Left colon (tissue), 2 donors: Measurements from ENCODE around the gene FAM227B. TPM values are rescaled to one million over a fixed set of nuclear protein-coding genes. Genes with fewer than 3 reads are reported as not detected.

ENCODE experiments used
- ATAC-seq: fragments of 200-7000 bp; cut with Tn5 transposase; one replicate; pipeline ENCODE4 v1.9.1; 2020; ENCODE audit warnings: mild to moderate bottlenecking, moderate library complexity
- DNase-seq, 2 donors: peaks; one replicate each; pipeline ENCODE4 v3.0.0-alpha.2; 2020
- intact Hi-C, 2 donors: fragments of 100-400 bp; cut with DNase I in 1 of 2; cut with micrococcal nuclease in 1 of 2; formaldehyde crosslinking; loops; one replicate each; pipeline versions ENCODE4 v1.11.2 to v1.14.0; 2022; cut with DNase I, micrococcal nuclease
- total RNA-seq, 2 donors: library from RNA; stranded (reverse); fragmentation: NEBNext Ultra II Directional; extraction: Animal tissue kit (Norgen Biotek cat#: 25700); gene quantifications; one replicate each; pipeline ENCODE4 v1.2.1, GENCODE V29; 2021
- donor health status: DM: no; HTN: no; CAD: no.
- donor health status: DM: yes; HTN: yes; CAD: no.

The FAM227B gene
- total RNA-seq, 2 donors from 2014 or later = 1.2 to 3.3 TPM

- intact Hi-C loops = no loop called here
- ATAC-seq = no peak
- no peak for DNase-seq
These were observed 281.0 kb downstream of the FAM227B start for GRCh38 chr15:49339656-49340055.

- DNase-seq (no peak), ATAC-seq (no peak)
- intact Hi-C loops = no loop called here
These were observed 288.7 kb downstream of the FAM227B start for GRCh38 chr15:49331951-49332350.

GRCh38 chr15:49331442-49331841, 289.2 kb downstream of the FAM227B start:
- ATAC-seq (no peak), DNase-seq (no peak)
- intact Hi-C loops = no loop called here

- no peak for DNase-seq
- ATAC-seq = no peak
- intact Hi-C loops = no loop called here
These were observed 290.5 kb downstream of the FAM227B start for GRCh38 chr15:49330166-49330565.

GRCh38 chr15:49328941-49329340, 291.7 kb downstream of the FAM227B start:
- ATAC-seq = no peak
- intact Hi-C loops = no loop called here

GRCh38 chr15:49327927-49328326, 292.7 kb downstream of the FAM227B start:
- DNase-seq (no peak), ATAC-seq (no peak)
- intact Hi-C loops = no loop called here

More at GRCh38 chr15:49328941-49329340, 291.7 kb downstream of the FAM227B start:
- DNase-seq = no peak

GRCh38 chr15:49323207-49323606, 297.4 kb downstream of the FAM227B start:
- intact Hi-C loops = no loop called here
- no peak for DNase-seq
- no peak for ATAC-seq

GRCh38 chr15:49320351-49320750, 300.3 kb downstream of the FAM227B start:
- intact Hi-C loops = no loop called here
- ATAC-seq (no peak), DNase-seq (no peak)

- intact Hi-C loops = no loop called here
- ATAC-seq = no peak
- no peak for DNase-seq
These were observed 305.2 kb downstream of the FAM227B start for GRCh38 chr15:49315391-49315823.

GRCh38 chr15:49314716-49315115, 305.9 kb downstream of the FAM227B start:
- ATAC-seq (no peak), DNase-seq (no peak)
- intact Hi-C loops = no loop called here

GRCh38 chr15:49313650-49314049, 307.0 kb downstream of the FAM227B start:
- ATAC-seq (no peak), DNase-seq (no peak)
- intact Hi-C loops = no loop called here

- DNase-seq (no peak), ATAC-seq (no peak)
- intact Hi-C loops = no loop called here
These were observed 310.7 kb downstream of the FAM227B start for GRCh38 chr15:49309889-49310288.

GRCh38 chr15:49308686-49309085, 311.9 kb downstream of the FAM227B start:
- intact Hi-C loops = no loop called here
- ATAC-seq = no peak
- DNase-seq = no peak

GRCh38 chr15:49306551-49306950, 314.1 kb downstream of the FAM227B start:
- intact Hi-C loops = no loop called here

GRCh38 chr15:49303003-49303402, 317.6 kb downstream of the FAM227B start:
- DNase-seq = no peak
- intact Hi-C loops = no loop called here
- no peak for ATAC-seq

More at GRCh38 chr15:49306551-49306950, 314.1 kb downstream of the FAM227B start:
- no peak for DNase-seq
- no peak for ATAC-seq

GRCh38 chr15:49301562-49301961, 319.1 kb downstream of the FAM227B start:
- intact Hi-C loops = no loop called here
- DNase-seq (no peak), ATAC-seq (no peak)

GRCh38 chr15:49300856-49301255, 319.8 kb downstream of the FAM227B start:
- intact Hi-C loops = no loop called here
- no peak for DNase-seq
- no peak for ATAC-seq

GRCh38 chr15:49297584-49297983, 323.0 kb downstream of the FAM227B start:
- intact Hi-C loops = no loop called here
- no peak for DNase-seq
- ATAC-seq = no peak

- DNase-seq = no peak
- no peak for ATAC-seq
- intact Hi-C loops = no loop called here
These were observed 324.4 kb downstream of the FAM227B start for GRCh38 chr15:49296258-49296657.

- DNase-seq (no peak), ATAC-seq (no peak)
- intact Hi-C loops = no loop called here
These were observed 326.7 kb downstream of the FAM227B start for GRCh38 chr15:49293941-49294340.

GRCh38 chr15:49290191-49290590, 330.4 kb downstream of the FAM227B start:
- intact Hi-C loops = no loop called here
- ATAC-seq (no peak), DNase-seq (no peak)

- no peak for ATAC-seq
- intact Hi-C loops = no loop called here
These were observed 332.2 kb downstream of the FAM227B start for GRCh38 chr15:49288391-49288790.

More at GRCh38 chr15:49288391-49288790, 332.2 kb downstream of the FAM227B start:
- no peak for DNase-seq
